Erythroblast (primary cell): ENCODE data around the gene ZNF827.

Source experiments
- GATA1 ChIP-seq: IDR thresholded peaks from 2 replicates; pipeline ENCODE4 v1.6.1; 2011; ENCODE audit warnings: low read depth, mild to moderate bottlenecking, control low read depth, low read length, moderate library complexity
- POLR2A ChIP-seq: IDR thresholded peaks from 2 replicates; pipeline ENCODE4 v1.6.1; 2011; ENCODE audit warnings: mild to moderate bottlenecking, low read length

GRCh38 chr4:145732001-145732815, 206.4 kb downstream of the ZNF827 start:
- no peak for TF ChIP-seq POLR2A
- TF ChIP-seq GATA1, result no peak
